ENCODE results near the gene LRRC37A2.
"Not testable (repeated sequence)": the region's sequence is repeated elsewhere in the genome, so short reads cannot be mapped to it uniquely, and the experiment has no call there.

DNA sequence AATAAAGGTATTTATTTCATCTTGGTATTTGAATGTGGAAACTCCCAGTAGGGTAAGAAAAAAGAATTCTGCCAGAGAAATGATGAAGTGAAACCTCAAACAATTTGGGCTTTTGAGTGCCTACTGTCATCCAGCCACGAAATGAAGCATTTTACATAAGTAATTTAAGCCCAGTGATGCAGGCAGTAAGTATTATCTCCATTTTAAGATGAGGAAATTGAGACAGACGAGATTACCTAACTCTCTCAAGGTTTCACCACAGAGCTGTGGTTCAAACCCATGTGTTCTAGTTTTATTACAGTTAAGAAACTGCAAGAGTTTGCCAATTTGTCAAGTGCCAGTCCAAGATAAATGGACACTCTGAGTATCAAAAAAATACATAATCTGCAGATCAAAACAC lies 54.0 kb downstream of the LRRC37A2 start:
- TF ChIP-seq POLR2A (IDR thresholded peaks at IDR 0.05): not testable (repeated sequence)
- TF ChIP-seq, protein P1, sequence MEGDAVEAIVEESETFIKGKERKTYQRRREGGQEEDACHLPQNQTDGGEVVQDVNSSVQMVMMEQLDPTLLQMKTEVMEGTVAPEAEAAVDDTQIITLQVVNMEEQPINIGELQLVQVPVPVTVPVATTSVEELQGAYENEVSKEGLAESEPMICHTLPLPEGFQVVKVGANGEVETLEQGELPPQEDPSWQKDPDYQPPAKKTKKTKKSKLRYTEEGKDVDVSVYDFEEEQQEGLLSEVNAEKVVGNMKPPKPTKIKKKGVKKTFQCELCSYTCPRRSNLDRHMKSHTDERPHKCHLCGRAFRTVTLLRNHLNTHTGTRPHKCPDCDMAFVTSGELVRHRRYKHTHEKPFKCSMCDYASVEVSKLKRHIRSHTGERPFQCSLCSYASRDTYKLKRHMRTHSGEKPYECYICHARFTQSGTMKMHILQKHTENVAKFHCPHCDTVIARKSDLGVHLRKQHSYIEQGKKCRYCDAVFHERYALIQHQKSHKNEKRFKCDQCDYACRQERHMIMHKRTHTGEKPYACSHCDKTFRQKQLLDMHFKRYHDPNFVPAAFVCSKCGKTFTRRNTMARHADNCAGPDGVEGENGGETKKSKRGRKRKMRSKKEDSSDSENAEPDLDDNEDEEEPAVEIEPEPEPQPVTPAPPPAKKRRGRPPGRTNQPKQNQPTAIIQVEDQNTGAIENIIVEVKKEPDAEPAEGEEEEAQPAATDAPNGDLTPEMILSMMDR (IDR thresholded peaks at IDR 0.05): not testable (repeated sequence)
